Neural cell (in vitro differentiated cells): ENCODE data around the gene LHX5. TPM values are rescaled to one million over a fixed set of nuclear protein-coding genes. Genes with fewer than 3 reads are reported as not detected.

Experiments
- H2AFZ ChIP-seq: fragments of 200-600, 300-800 bp; sonication (generic), shearing (Covaris generic); 2 replicates; pipeline ENCODE4 v1.6.0; 2014; ENCODE audit warnings: low read depth, mild to moderate bottlenecking, antibody characterized with exemption, low read length, moderate library complexity
- H3F3A ChIP-seq: fragments of 200-600 bp; shearing (Covaris generic); 2 replicates; pipeline ENCODE4 v1.6.1; 2016; ENCODE audit warnings: mild to moderate bottlenecking, moderate library complexity, mixed read lengths, antibody characterized with exemption, low read length; ENCODE audit not compliant: insufficient read depth, poor library complexity, severe bottlenecking
- H3K27ac ChIP-seq: fragments of 200-600, 300-800 bp; sonication (generic), shearing (Covaris generic); 2 replicates; pipeline ENCODE4 v1.5.1; 2014; ENCODE audit warnings: mild to moderate bottlenecking, low read length, moderate library complexity
- H3K27me3 ChIP-seq: fragments of 300-800, 200-600 bp; sonication (generic), shearing (Covaris generic); 2 replicates; pipeline ENCODE4 v1.6.0; 2014; ENCODE audit warnings: mild to moderate bottlenecking, low read depth, low read length, moderate library complexity; ENCODE audit not compliant: insufficient read depth
- H3K36me3 ChIP-seq: fragments of 300-800, 200-600 bp; sonication (generic), shearing (Covaris generic); 2 replicates; pipeline ENCODE4 v1.5.1; 2014; ENCODE audit warnings: mild to moderate bottlenecking, antibody characterized with exemption, low read length, moderate library complexity; ENCODE audit not compliant: insufficient read depth
- H3K4me2 ChIP-seq: fragments of 300-800, 200-600 bp; sonication (generic), shearing (Covaris generic); 2 replicates; pipeline ENCODE4 v1.6.0; 2014; ENCODE audit warnings: mild to moderate bottlenecking, low read length
- H3K4me3 ChIP-seq: fragments of 300-800, 200-600 bp; sonication (generic), shearing (Covaris generic); 2 replicates; pipeline ENCODE4 v1.5.1; 2014; ENCODE audit warnings: mild to moderate bottlenecking, low read length, moderate library complexity
- H3K79me2 ChIP-seq: fragments of 200-600 bp; shearing (Covaris generic); replicated peaks from 2 replicates; pipeline ENCODE4 v1.6.0; 2014; ENCODE audit warnings: mild to moderate bottlenecking, low read length, moderate library complexity; ENCODE audit not compliant: insufficient read depth
- H3K9ac ChIP-seq: fragments of 300-800, 200-600 bp; sonication (generic), shearing (Covaris generic); 2 replicates; pipeline ENCODE4 v1.6.1; 2016; ENCODE audit warnings: mild to moderate bottlenecking, low read length, mixed read lengths
- H3K9me2 ChIP-seq: fragments of 200-600 bp; shearing (Covaris generic); 2 replicates; pipeline ENCODE4 v1.6.1; 2016; ENCODE audit warnings: mild to moderate bottlenecking, low read length, mixed read lengths; ENCODE audit not compliant: insufficient read depth
- H3K9me3 ChIP-seq: fragments of 200-600, 300-800 bp; sonication (generic), shearing (Covaris generic); 2 replicates; pipeline ENCODE4 v1.6.1; 2016; ENCODE audit warnings: mild to moderate bottlenecking, mixed run types, low read length, moderate library complexity, mixed read lengths
- H4K20me1 ChIP-seq: fragments of 200-600 bp; shearing (Covaris generic); 2 replicates; pipeline ENCODE4 v1.6.1; 2016; ENCODE audit warnings: mild to moderate bottlenecking, mixed run types; ENCODE audit not compliant: insufficient read depth
- EP300 ChIP-seq: fragments of 450-650 bp; conservative IDR thresholded peaks from 2 replicates; pipeline ENCODE4 v1.6.1; 2014; ENCODE audit warnings: antibody characterized with exemption, mild to moderate bottlenecking, moderate library complexity; ENCODE audit not compliant: poor library complexity, severe bottlenecking
- EZH2 ChIP-seq: fragments of 200-600, 300-800 bp; shearing (Covaris generic), sonication (generic); IDR thresholded peaks from 2 replicates; pipeline ENCODE4 v1.6.1; 2014; ENCODE audit warnings: antibody characterized with exemption, low read length, borderline replicate concordance, mild to moderate bottlenecking; ENCODE audit not compliant: insufficient read depth, poor library complexity, severe bottlenecking
- MXI1 ChIP-seq: fragments of 450-650 bp; conservative IDR thresholded peaks from 2 replicates; pipeline ENCODE4 v1.6.1; 2014; ENCODE audit warnings: antibody characterized with exemption, mild to moderate bottlenecking; ENCODE audit not compliant: poor library complexity, severe bottlenecking
- POLR2AphosphoS5 ChIP-seq: IDR thresholded peaks from 2 replicates; pipeline ENCODE4 v1.6.1; 2012
- RAD21 ChIP-seq: fragments of 450-650 bp; conservative IDR thresholded peaks from 2 replicates; pipeline ENCODE4 v1.6.1; 2014; ENCODE audit warnings: antibody characterized with exemption, mild to moderate bottlenecking, moderate library complexity
- SMC3 ChIP-seq: fragments of 450-650 bp; conservative IDR thresholded peaks from 2 replicates; pipeline ENCODE4 v1.6.1; 2014; ENCODE audit warnings: antibody characterized with exemption, mild to moderate bottlenecking, moderate library complexity; ENCODE audit not compliant: poor library complexity
- TAF1 ChIP-seq: IDR thresholded peaks from 2 replicates; pipeline ENCODE4 v1.6.1; 2012; ENCODE audit warnings: low read depth
- polyA plus RNA-seq: library from polyadenylated mRNA; depleted of rRNA; stranded (reverse); fragments of >200 nt; gene quantifications from 2 replicates; pipeline ENCODE4 v1.2.3, GENCODE V29; 2014
- TF ChIP-seq, protein P1 (sequence below): IDR thresholded peaks from 2 replicates; pipeline ENCODE4 v1.6.1; 2012; ENCODE audit warnings: borderline replicate concordance
- TF ChIP-seq, protein P2 (sequence below): fragments of 450-650 bp; IDR thresholded peaks from 2 replicates; pipeline ENCODE4 v1.5.1; 2014; ENCODE audit warnings: antibody characterized with exemption, mild to moderate bottlenecking, moderate library complexity; ENCODE audit not compliant: poor library complexity, severe bottlenecking

Gene LHX5
- polyA plus RNA-seq, 1 donor from 2014 or later: 3.8 TPM

GRCh38 chr12:113465808-113466453 lies 5.7 kb downstream of the LHX5 start:
- Histone ChIP-seq H3K4me2 (no peak overlapping the region), H3K27ac (no peak overlapping the region), H3K27me3 (peaks cover 74% of the 10 kb centered on the region)

DNA sequence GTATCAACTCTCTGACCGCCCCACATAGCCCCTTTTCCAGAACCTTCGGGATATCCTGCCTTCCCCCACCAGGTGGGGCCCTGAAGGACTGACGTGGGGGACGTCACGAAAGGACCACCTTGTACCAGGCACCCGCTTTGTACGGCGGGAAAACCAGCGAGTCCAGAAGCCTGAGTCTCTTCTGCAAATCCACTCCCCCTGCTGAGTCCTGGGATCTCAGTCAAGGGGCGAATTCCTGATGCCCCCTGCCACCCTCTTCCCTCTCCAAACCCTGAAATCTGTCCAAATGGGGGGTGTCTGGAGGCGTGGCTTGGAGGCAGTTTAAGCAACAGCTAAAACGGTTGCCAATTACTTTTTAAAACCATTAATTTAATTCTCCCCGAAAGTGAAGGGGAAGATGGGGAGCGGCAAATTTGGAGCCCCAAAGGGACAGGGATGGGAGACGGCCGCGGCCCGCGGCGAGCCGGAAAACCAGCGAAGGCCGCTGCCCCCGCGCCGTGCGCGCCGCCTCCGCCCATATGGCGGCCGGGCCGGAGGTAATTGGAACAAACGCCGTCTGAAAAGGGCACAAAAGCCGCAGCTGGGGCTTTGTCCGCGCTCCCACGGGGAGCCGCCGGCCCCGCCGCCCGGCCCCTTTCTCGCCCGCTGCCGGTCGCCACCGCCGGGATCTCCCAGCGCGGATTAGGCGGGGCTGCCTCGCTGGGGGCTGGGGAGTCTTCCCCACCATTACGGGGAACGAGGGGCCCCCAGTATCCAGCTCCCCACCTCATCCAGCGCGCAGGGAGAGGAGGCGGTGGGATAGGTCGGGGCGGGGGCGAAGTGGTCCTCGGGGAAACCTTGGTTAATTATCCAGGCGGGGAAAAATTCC lies 6.6 kb downstream of the LHX5 start:
- H3K79me2 ChIP-seq: no peaks in the 10 kb centered on the region
- no peaks in the 10 kb centered on the region for H4K20me1 ChIP-seq
- H3K9ac ChIP-seq: peak overlapping the region; percentile 34
- TF ChIP-seq, protein P1, sequence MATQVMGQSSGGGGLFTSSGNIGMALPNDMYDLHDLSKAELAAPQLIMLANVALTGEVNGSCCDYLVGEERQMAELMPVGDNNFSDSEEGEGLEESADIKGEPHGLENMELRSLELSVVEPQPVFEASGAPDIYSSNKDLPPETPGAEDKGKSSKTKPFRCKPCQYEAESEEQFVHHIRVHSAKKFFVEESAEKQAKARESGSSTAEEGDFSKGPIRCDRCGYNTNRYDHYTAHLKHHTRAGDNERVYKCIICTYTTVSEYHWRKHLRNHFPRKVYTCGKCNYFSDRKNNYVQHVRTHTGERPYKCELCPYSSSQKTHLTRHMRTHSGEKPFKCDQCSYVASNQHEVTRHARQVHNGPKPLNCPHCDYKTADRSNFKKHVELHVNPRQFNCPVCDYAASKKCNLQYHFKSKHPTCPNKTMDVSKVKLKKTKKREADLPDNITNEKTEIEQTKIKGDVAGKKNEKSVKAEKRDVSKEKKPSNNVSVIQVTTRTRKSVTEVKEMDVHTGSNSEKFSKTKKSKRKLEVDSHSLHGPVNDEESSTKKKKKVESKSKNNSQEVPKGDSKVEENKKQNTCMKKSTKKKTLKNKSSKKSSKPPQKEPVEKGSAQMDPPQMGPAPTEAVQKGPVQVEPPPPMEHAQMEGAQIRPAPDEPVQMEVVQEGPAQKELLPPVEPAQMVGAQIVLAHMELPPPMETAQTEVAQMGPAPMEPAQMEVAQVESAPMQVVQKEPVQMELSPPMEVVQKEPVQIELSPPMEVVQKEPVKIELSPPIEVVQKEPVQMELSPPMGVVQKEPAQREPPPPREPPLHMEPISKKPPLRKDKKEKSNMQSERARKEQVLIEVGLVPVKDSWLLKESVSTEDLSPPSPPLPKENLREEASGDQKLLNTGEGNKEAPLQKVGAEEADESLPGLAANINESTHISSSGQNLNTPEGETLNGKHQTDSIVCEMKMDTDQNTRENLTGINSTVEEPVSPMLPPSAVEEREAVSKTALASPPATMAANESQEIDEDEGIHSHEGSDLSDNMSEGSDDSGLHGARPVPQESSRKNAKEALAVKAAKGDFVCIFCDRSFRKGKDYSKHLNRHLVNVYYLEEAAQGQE: no peak
- TF ChIP-seq, protein P2, sequence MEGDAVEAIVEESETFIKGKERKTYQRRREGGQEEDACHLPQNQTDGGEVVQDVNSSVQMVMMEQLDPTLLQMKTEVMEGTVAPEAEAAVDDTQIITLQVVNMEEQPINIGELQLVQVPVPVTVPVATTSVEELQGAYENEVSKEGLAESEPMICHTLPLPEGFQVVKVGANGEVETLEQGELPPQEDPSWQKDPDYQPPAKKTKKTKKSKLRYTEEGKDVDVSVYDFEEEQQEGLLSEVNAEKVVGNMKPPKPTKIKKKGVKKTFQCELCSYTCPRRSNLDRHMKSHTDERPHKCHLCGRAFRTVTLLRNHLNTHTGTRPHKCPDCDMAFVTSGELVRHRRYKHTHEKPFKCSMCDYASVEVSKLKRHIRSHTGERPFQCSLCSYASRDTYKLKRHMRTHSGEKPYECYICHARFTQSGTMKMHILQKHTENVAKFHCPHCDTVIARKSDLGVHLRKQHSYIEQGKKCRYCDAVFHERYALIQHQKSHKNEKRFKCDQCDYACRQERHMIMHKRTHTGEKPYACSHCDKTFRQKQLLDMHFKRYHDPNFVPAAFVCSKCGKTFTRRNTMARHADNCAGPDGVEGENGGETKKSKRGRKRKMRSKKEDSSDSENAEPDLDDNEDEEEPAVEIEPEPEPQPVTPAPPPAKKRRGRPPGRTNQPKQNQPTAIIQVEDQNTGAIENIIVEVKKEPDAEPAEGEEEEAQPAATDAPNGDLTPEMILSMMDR: no peak
- TF ChIP-seq SMC3 (no peak), TAF1 (no peak), RAD21 (no peak), MXI1 (no peak), EZH2 (peak; percentile 71), POLR2AphosphoS5 (peak; percentile 14), EP300 (no peak)
- no peak overlapping the region for H3K27ac ChIP-seq
- no peaks in the 10 kb centered on the region for H3K36me3 ChIP-seq
- H3K9me2 ChIP-seq: no peaks in the 10 kb centered on the region
- H3K4me3 ChIP-seq: peak overlapping the region; percentile 58
- no peak overlapping the region for H2AFZ ChIP-seq
- H3K4me2 ChIP-seq: no peak overlapping the region
- H3F3A ChIP-seq: no peaks in the 10 kb centered on the region
- peaks cover 66% of the 10 kb centered on the region for H3K27me3 ChIP-seq
- peaks cover 26% of the 10 kb centered on the region for H3K9me3 ChIP-seq

More at GRCh38 chr12:113465808-113466453, 5.7 kb downstream of the LHX5 start:
- H3K9me2 ChIP-seq: no peaks in the 10 kb centered on the region
- H4K20me1 ChIP-seq: no peaks in the 10 kb centered on the region
- peak overlapping the region; percentile 58 for H3K4me3 ChIP-seq
- no peaks in the 10 kb centered on the region for H3F3A ChIP-seq
- H3K79me2 ChIP-seq: no peaks in the 10 kb centered on the region
- no peaks in the 10 kb centered on the region for H3K36me3 ChIP-seq
- peaks cover 26% of the 10 kb centered on the region for H3K9me3 ChIP-seq
- H2AFZ ChIP-seq: no peak overlapping the region
- no peak for TF ChIP-seq TAF1
- TF ChIP-seq, protein P2: no peak
- TF ChIP-seq RAD21: no peak
- no peak for TF ChIP-seq EZH2
- TF ChIP-seq, protein P1: no peak
- H3K9ac ChIP-seq: no peak overlapping the region
